Measurements from ENCODE around the gene SUN3. TPM values are rescaled to one million over a fixed set of nuclear protein-coding genes. Genes with fewer than 3 reads are reported as not detected.

The SUN3 gene
- total RNA-seq, 1 experiment from 2014 or later, result not detected

DNA sequence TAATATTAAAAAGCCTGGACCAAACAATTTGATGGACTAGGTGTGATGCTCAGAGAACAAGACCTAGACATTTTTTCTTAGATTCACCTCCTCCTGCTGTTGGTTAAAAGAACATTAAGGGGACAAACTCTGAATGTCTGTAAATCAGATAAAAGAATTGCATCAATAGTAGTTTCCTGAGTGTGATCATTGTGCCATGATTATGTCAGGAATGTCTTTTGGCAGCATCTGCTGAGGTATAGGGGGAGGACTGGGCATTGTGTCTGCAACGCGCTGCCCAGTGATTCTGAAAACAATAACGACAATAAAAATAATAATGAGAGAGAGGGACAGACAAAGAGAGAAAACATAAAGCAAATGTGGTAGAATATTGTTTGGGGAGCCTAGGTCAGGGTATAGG is 13.3 kb upstream of the SUN3 start:
- Histone ChIP-seq H3K4me3 (ENCODE audit: low read depth, low read length) (no peak overlapping the region), H3K27me3 (replicated peaks; ENCODE audit: control insufficient read depth, insufficient read depth, low read length) (no peaks in the 10 kb centered on the region), H3K4me1 (no peaks in the 10 kb centered on the region), H3K36me3 (ENCODE audit: control insufficient read depth, insufficient read depth, low read length) (no peaks in the 10 kb centered on the region), H3K9me3 (no peaks in the 10 kb centered on the region)
- ChIA-PET POLR2A (no interaction called here), CTCF (interaction anchor here (0.7 kb wide), 1 partner anchor 46 kb away, joined by 3 read pairs; no protein-coding TSS in a partner anchor)
- H3K27me3 Mint-ChIP-seq (ENCODE audit: insufficient read depth, unreplicated experiment), result peaks cover 24% of the 10 kb centered on the region
- H3K27ac Mint-ChIP-seq (ENCODE audit: unreplicated experiment), result no peak overlapping the region
- TF ChIP-seq, protein P1, sequence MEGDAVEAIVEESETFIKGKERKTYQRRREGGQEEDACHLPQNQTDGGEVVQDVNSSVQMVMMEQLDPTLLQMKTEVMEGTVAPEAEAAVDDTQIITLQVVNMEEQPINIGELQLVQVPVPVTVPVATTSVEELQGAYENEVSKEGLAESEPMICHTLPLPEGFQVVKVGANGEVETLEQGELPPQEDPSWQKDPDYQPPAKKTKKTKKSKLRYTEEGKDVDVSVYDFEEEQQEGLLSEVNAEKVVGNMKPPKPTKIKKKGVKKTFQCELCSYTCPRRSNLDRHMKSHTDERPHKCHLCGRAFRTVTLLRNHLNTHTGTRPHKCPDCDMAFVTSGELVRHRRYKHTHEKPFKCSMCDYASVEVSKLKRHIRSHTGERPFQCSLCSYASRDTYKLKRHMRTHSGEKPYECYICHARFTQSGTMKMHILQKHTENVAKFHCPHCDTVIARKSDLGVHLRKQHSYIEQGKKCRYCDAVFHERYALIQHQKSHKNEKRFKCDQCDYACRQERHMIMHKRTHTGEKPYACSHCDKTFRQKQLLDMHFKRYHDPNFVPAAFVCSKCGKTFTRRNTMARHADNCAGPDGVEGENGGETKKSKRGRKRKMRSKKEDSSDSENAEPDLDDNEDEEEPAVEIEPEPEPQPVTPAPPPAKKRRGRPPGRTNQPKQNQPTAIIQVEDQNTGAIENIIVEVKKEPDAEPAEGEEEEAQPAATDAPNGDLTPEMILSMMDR (IDR thresholded peaks at IDR 0.05; ENCODE audit: insufficient read depth in 1 of 2, low read depth in 1 of 2, low read length in 1 of 2, severe bottlenecking in 1 of 2, unreplicated experiment in 1 of 2), result no peak
- H3K9me3 Mint-ChIP-seq (ENCODE audit: unreplicated experiment), result no peaks in the 10 kb centered on the region
- H3K4me3 Mint-ChIP-seq (ENCODE audit: unreplicated experiment), result no peak overlapping the region
- no peaks in the 10 kb centered on the region for H3K36me3 Mint-ChIP-seq (ENCODE audit: insufficient read depth, unreplicated experiment)
- no peak for DNase-seq
- H3K4me1 Mint-ChIP-seq (ENCODE audit: low read depth, unreplicated experiment), result no peaks in the 10 kb centered on the region
- intact Hi-C loops (cut with micrococcal nuclease; ENCODE audit: unreplicated experiment), result no loop called here
- no TSS peak for BruUV-seq (replicated peaks)

GRCh38 chr7:48041653-48041970 is 12.7 kb upstream of the SUN3 start:
- Mint-ChIP-seq H3K4me1 (ENCODE audit: low read depth, unreplicated experiment) (no peaks in the 10 kb centered on the region), H3K4me3 (ENCODE audit: unreplicated experiment) (no peak overlapping the region), H3K36me3 (ENCODE audit: insufficient read depth, unreplicated experiment) (no peaks in the 10 kb centered on the region), H3K27me3 (ENCODE audit: insufficient read depth, unreplicated experiment) (peaks cover 28% of the 10 kb centered on the region), H3K27ac (ENCODE audit: unreplicated experiment) (no peak overlapping the region), H3K9me3 (ENCODE audit: unreplicated experiment) (no peaks in the 10 kb centered on the region)
- intact Hi-C loops (cut with micrococcal nuclease; ENCODE audit: unreplicated experiment), result no loop called here
- no peak for DNase-seq
- BruUV-seq (replicated peaks), result no TSS peak
- Histone ChIP-seq H3K9me3 (no peaks in the 10 kb centered on the region), H3K4me1 (no peaks in the 10 kb centered on the region), H3K27me3 (replicated peaks; ENCODE audit: control insufficient read depth, insufficient read depth, low read length) (no peaks in the 10 kb centered on the region), H3K36me3 (ENCODE audit: control insufficient read depth, insufficient read depth, low read length) (no peaks in the 10 kb centered on the region), H3K4me3 (ENCODE audit: low read depth, low read length) (no peak overlapping the region)
- ChIA-PET POLR2A (no interaction called here), CTCF (interaction anchor here (0.7 kb wide), 1 partner anchor 47 kb away, joined by 3 read pairs; no protein-coding TSS in a partner anchor)
- TF ChIP-seq, protein P1 (IDR thresholded peaks at IDR 0.05; ENCODE audit: insufficient read depth in 1 of 2, low read depth in 1 of 2, low read length in 1 of 2, severe bottlenecking in 1 of 2, unreplicated experiment in 1 of 2), result no peak

GRCh38 chr7:48040944-48041652 is 12.2 kb upstream of the SUN3 start:
- intact Hi-C loops (cut with micrococcal nuclease; ENCODE audit: unreplicated experiment), result no loop called here
- no peaks in the 10 kb centered on the region for H3K9me3 Mint-ChIP-seq (ENCODE audit: unreplicated experiment)

More at GRCh38 chr7:48040944-48041652, 12.2 kb upstream of the SUN3 start:
- no peak overlapping the region for H3K4me3 ChIP-seq (ENCODE audit: low read depth, low read length)
- TF ChIP-seq, protein P1 (IDR thresholded peaks at IDR 0.05; ENCODE audit: insufficient read depth in 1 of 2, low read depth in 1 of 2, low read length in 1 of 2, severe bottlenecking in 1 of 2, unreplicated experiment in 1 of 2), result no peak
- no peak overlapping the region for H3K4me3 Mint-ChIP-seq (ENCODE audit: unreplicated experiment)
- no peaks in the 10 kb centered on the region for H3K9me3 ChIP-seq
- ChIA-PET CTCF (interaction anchor here (0.7 kb wide), 1 partner anchor 47 kb away, joined by 3 read pairs; no protein-coding TSS in a partner anchor), POLR2A (no interaction called here)
- H3K27ac Mint-ChIP-seq (ENCODE audit: unreplicated experiment), result no peak overlapping the region
- BruUV-seq (replicated peaks), result no TSS peak
- H3K27me3 ChIP-seq (replicated peaks; ENCODE audit: control insufficient read depth, insufficient read depth, low read length), result peaks cover 2% of the 10 kb centered on the region
- H3K36me3 Mint-ChIP-seq (ENCODE audit: insufficient read depth, unreplicated experiment), result no peaks in the 10 kb centered on the region
- peaks cover 31% of the 10 kb centered on the region for H3K27me3 Mint-ChIP-seq (ENCODE audit: insufficient read depth, unreplicated experiment)
- H3K4me1 Mint-ChIP-seq (ENCODE audit: low read depth, unreplicated experiment), result peaks cover 3% of the 10 kb centered on the region
- no peaks in the 10 kb centered on the region for H3K4me1 ChIP-seq
- no peak for DNase-seq
- no peaks in the 10 kb centered on the region for H3K36me3 ChIP-seq (ENCODE audit: control insufficient read depth, insufficient read depth, low read length)

Data from Caco-2 (cell line).